SW480 (cell line): ENCODE results near the gene ANKFN1.

Experiments
- DNase-seq: peaks from one replicate; pipeline ENCODE4 v3.0.0-alpha.2; 2016; ENCODE audit warnings: low spot score

The ANKFN1 gene

GRCh38 chr17:56506349-56506748 lies 353.1 kb downstream of the ANKFN1 start:
- no peak for DNase-seq

GRCh38 chr17:56510554-56511342 lies 357.5 kb downstream of the ANKFN1 start:
- DNase-seq = no peak

GRCh38 chr17:56514264-56514663 lies 361.0 kb downstream of the ANKFN1 start:
- no peak for DNase-seq

- DNase-seq = no peak
Observed at GRCh38 chr17:56514899-56515298, 361.6 kb downstream of the ANKFN1 start.

- DNase-seq = no peak
Observed at GRCh38 chr17:56521414-56522141, 368.3 kb downstream of the ANKFN1 start.

GRCh38 chr17:56523042-56523441 lies 369.8 kb downstream of the ANKFN1 start:
- DNase-seq = no peak

GRCh38 chr17:56528696-56529095 lies 375.4 kb downstream of the ANKFN1 start:
- DNase-seq = no peak

- no peak for DNase-seq
Observed at GRCh38 chr17:56532926-56533325, 379.7 kb downstream of the ANKFN1 start.

- no peak for DNase-seq
Observed at GRCh38 chr17:56536766-56537165, 383.5 kb downstream of the ANKFN1 start.

- DNase-seq = peak; percentile 75
Observed at GRCh38 chr17:56540836-56541235, 387.6 kb downstream of the ANKFN1 start.

GRCh38 chr17:56543280-56543679 lies 390.0 kb downstream of the ANKFN1 start:
- no peak for DNase-seq

- no peak for DNase-seq
Observed at GRCh38 chr17:56545106-56545505, 391.8 kb downstream of the ANKFN1 start.

- DNase-seq = no peak
Observed at GRCh38 chr17:56545930-56546329, 392.7 kb downstream of the ANKFN1 start.

GRCh38 chr17:56548661-56549060 lies 395.4 kb downstream of the ANKFN1 start:
- DNase-seq = no peak

- DNase-seq = no peak
Observed at GRCh38 chr17:56549501-56549900, 396.2 kb downstream of the ANKFN1 start.

- no peak for DNase-seq
Observed at GRCh38 chr17:56557682-56558081, 404.4 kb downstream of the ANKFN1 start.

- no peak for DNase-seq
Observed at GRCh38 chr17:56558088-56558487, 404.8 kb downstream of the ANKFN1 start.
